Astrocyte of the spinal cord (primary cell): Measurements from ENCODE around the gene CDKN2B-AS1.

Experiments used
- DNase-seq: peaks from one replicate; pipeline ENCODE4 v3.0.0; 2011; ENCODE audit warnings: low read depth, low spot score
- H3K4me3 ChIP-seq: 2 replicates; pipeline ENCODE4 v1.5.1; 2011; ENCODE audit warnings: low read depth, mild to moderate bottlenecking, low read length, moderate library complexity
- in situ Hi-C: cut with HindIII; loops from 2 replicates; pipeline ENCODE4 v1.10.0; 2017; ENCODE audit warnings: low sequenced_read_pairs
- TF ChIP-seq, protein P1 (sequence below): IDR thresholded peaks from 2 replicates; pipeline ENCODE4 v1.5.1; 2012; ENCODE audit warnings: low read depth, mild to moderate bottlenecking, low read length, inconsistent platforms

CDKN2B-AS1 gene

DNA sequence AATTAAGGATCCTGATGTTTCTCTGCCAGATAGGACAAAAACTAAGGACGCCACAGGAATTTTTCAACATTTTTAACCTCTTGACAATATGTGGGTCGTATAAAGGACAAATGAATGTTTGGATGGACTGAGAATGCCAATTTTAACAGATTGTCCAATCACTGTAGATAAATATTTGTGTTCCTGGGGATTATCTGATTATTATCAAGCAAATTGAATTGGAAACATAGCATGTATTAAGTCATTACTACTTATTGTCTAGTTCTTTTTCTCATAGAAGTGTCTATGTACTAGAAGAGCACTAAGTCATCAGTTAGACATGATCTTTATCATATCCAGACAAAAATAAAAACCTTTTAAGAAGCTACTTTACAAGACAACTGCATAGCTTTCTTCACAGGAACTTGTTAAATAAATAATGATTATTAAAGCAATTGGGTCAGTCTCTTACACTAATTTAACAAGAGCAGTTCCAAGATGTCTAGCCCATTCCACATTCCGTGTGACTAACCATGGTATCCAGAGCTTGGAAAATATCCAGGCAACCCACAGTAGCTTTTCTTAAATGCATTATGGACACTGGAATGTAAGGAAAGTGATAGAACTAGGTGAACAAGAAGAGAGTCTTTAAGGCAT, 142.0 kb downstream of the CDKN2B-AS1 start:
- TF ChIP-seq, protein P1, sequence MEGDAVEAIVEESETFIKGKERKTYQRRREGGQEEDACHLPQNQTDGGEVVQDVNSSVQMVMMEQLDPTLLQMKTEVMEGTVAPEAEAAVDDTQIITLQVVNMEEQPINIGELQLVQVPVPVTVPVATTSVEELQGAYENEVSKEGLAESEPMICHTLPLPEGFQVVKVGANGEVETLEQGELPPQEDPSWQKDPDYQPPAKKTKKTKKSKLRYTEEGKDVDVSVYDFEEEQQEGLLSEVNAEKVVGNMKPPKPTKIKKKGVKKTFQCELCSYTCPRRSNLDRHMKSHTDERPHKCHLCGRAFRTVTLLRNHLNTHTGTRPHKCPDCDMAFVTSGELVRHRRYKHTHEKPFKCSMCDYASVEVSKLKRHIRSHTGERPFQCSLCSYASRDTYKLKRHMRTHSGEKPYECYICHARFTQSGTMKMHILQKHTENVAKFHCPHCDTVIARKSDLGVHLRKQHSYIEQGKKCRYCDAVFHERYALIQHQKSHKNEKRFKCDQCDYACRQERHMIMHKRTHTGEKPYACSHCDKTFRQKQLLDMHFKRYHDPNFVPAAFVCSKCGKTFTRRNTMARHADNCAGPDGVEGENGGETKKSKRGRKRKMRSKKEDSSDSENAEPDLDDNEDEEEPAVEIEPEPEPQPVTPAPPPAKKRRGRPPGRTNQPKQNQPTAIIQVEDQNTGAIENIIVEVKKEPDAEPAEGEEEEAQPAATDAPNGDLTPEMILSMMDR = no peak

DNA sequence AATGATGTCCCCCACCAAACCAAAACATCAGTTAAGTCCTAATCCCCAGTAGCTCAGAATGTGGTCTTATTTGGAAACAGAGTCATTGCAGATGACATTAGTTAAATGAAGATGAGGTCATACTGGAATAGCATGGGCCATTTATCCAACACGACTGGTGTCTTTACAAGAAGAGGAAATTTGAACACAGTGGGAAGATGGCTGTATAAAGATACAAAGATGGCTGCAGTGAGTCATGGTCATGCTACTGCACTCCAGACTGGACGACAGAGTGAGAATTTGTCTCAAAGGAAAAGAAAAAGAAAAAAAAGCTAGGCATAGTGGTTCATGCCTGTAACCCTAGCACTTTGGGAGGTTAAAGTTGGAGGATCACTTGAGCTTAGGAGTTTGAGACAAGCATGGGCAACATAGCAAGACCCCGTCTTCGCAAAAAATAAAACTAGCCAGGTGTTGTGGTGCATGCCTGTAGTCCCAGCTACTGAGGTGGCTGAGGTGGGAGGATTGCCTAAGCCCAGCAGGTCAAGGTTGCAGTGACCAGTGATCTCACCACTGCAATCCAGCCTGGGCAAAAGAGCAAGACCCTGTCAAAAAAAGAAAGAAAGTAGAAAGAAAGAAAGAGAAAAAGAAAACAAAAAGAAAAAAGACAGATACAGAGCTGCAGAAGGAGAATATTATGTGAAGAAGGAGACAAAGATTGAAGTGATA, 144.5 kb downstream of the CDKN2B-AS1 start:
- in situ Hi-C loops = no loop called here
- TF ChIP-seq, protein P1 = no peak

More for the DNA sequence above, 142.0 kb downstream of the CDKN2B-AS1 start:
- peak; percentile 90 for DNase-seq
- in situ Hi-C loops = no loop called here
- H3K4me3 ChIP-seq = no peak overlapping the region

DNA sequence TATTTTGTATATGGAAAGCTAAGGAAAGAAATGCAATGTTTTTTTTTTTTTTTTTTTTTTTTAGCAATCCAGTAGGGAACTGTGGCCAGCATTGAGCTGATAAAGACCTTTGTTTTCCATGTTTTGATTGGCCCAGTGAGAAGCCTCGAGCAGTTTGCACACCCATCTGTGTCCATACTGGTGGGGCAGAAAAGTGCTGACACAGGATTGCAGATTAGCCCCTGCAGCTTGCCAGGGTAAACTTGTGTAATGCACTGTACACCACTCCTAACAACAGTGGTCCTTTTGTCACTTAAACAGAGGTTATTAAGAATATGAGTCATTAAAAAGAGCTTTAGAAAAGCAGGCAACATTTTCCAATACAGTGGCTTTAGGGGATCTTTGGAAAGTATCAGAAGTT, 147.3 kb downstream of the CDKN2B-AS1 start:
- TF ChIP-seq, protein P1 = no peak
- DNase-seq = peak; percentile 67
- in situ Hi-C loops = no loop called here
- H3K4me3 ChIP-seq = no peak overlapping the region

More for the DNA sequence above, 144.5 kb downstream of the CDKN2B-AS1 start:
- no peak overlapping the region for H3K4me3 ChIP-seq
- DNase-seq = no peak

DNA sequence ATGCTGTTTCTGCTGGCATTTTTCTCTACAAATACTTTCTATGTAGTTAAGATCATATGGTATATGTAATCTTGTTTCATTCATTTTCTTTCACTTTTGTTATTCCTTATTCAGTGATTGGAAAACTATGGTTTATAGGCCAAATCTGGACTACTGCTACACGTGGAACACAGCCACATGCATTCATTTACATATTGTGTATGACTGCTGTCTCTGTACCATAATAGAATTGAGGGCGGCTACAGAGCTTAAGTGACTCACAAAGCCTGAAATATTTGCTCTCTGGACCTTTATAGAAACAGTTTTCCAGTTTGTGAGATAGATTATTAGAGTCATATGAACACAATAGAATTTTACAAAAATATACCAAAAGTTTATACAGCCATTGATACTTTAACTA, 148.1 kb downstream of the CDKN2B-AS1 start:
- TF ChIP-seq, protein P1 = no peak
- H3K4me3 ChIP-seq = no peak overlapping the region
- peak; percentile 50 for DNase-seq
- in situ Hi-C loops = no loop called here

DNA sequence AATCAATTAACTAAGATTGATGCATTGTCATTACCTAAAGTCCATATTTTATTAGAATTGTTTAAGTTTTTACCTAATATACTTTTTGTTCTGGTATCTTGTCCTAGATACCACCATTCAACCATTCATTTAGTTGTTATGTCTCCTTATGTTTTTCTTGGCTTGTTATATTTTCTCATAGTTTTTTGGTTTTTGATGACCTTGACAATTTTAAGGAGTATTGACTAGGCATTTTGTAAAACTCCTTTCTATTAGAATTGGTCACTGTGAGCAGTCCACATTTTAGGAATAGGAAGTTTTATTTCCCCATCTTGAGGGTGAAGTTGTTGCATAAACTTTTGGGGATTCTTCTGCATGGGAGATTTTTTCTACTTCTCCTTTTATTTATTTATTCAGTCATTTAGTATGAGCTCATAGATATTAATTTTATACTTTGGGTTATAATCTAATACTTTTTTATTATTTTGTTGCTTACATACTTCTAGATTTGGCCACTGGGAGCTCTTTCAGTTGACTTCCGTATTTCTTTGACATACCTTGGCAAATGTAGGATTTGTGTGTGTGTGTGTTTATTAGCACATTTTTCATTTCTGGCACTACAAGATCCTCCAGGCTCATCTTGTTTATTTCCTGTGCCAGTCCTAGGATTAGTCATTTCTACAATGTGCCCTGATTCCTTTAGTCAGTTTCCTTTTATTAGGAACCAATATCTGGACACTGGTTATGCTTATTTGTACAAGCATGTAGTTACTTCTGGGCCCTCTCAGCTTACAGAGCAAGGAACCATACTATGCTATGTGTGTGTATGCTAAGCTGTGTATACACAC, 149.4 kb downstream of the CDKN2B-AS1 start:
- in situ Hi-C loops = no loop called here

DNA sequence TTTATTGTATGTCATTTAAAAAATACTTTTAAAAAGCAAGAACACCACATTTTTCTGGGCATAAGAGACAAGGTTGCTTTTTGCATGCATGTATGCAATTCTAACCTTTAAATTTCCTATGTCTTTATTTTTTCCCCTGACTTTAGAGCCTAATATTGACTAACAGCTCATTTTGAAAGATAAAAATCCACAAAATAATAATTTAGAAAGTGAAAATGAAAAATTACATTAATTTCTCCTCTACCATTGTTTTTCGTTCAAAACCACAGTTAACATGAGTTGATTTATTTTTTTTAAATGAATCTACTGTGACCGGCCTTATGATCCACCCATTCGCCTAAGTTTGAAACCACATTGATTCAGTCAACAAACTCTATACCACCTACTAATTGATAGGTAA, 152.0 kb downstream of the CDKN2B-AS1 start:
- in situ Hi-C loops = no loop called here
- no peak overlapping the region for H3K4me3 ChIP-seq
- no peak for DNase-seq
- TF ChIP-seq, protein P1 = no peak

More for the DNA sequence above, 149.4 kb downstream of the CDKN2B-AS1 start:
- H3K4me3 ChIP-seq = no peak overlapping the region
- TF ChIP-seq, protein P1 = no peak
- no peak for DNase-seq
